Fibroblast of the aortic adventitia (primary cell): ENCODE data around the gene POU2AF3. TPM values are rescaled to one million over a fixed set of nuclear protein-coding genes. Genes with fewer than 3 reads are reported as not detected.
A peak's percentile ranks its signal among the peaks of the same experiment; 100 is the strongest.

Experiments used
- DNase-seq: peaks from one replicate; pipeline ENCODE4 v3.0.0-alpha.2; 2010; ENCODE audit warnings: low read depth
- H3K4me3 ChIP-seq: 2 replicates; pipeline ENCODE4 v1.5.1; 2011; ENCODE audit warnings: low read depth, mild to moderate bottlenecking, control low read depth, low read length, moderate library complexity
- total RNA-seq: library from RNA; depleted of rRNA; stranded (reverse); fragments of >200 nt; gene quantifications from 2 replicates; pipeline ENCODE4 v1.2.3, GENCODE V29; 2012; ENCODE audit warnings: low replicate concordance
- TF ChIP-seq, protein P1 (sequence below): IDR thresholded peaks from 2 replicates; pipeline ENCODE4 v1.5.1; 2011; ENCODE audit warnings: mild to moderate bottlenecking, low read length, control low read depth, inconsistent platforms; ENCODE audit not compliant: insufficient read depth

POU2AF3 gene
- total RNA-seq, 1 donor, result 0.45 TPM

GRCh38 chr11:111301004-111301841, 2.9 kb downstream of the POU2AF3 start:
- H3K4me3 ChIP-seq, result no peak overlapping the region
- DNase-seq, result no peak
- TF ChIP-seq, protein P1, sequence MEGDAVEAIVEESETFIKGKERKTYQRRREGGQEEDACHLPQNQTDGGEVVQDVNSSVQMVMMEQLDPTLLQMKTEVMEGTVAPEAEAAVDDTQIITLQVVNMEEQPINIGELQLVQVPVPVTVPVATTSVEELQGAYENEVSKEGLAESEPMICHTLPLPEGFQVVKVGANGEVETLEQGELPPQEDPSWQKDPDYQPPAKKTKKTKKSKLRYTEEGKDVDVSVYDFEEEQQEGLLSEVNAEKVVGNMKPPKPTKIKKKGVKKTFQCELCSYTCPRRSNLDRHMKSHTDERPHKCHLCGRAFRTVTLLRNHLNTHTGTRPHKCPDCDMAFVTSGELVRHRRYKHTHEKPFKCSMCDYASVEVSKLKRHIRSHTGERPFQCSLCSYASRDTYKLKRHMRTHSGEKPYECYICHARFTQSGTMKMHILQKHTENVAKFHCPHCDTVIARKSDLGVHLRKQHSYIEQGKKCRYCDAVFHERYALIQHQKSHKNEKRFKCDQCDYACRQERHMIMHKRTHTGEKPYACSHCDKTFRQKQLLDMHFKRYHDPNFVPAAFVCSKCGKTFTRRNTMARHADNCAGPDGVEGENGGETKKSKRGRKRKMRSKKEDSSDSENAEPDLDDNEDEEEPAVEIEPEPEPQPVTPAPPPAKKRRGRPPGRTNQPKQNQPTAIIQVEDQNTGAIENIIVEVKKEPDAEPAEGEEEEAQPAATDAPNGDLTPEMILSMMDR, result no peak

- H3K4me3 ChIP-seq, result no peak overlapping the region
- TF ChIP-seq, protein P1, result no peak
- DNase-seq, result no peak
Measured at GRCh38 chr11:111301842-111302118, 3.4 kb downstream of the POU2AF3 start.

- H3K4me3 ChIP-seq, result no peak overlapping the region
- no peak for DNase-seq
- TF ChIP-seq, protein P1, result no peak
Measured at GRCh38 chr11:111302298-111302697, 4.0 kb downstream of the POU2AF3 start.

- H3K4me3 ChIP-seq, result no peak overlapping the region
- DNase-seq, result peak; percentile 53
- TF ChIP-seq, protein P1, result no peak
Measured at GRCh38 chr11:111303461-111303860, 5.1 kb downstream of the POU2AF3 start.

- TF ChIP-seq, protein P1, result no peak
- no peak overlapping the region for H3K4me3 ChIP-seq
- no peak for DNase-seq
Measured at GRCh38 chr11:111305162-111305802, 6.9 kb downstream of the POU2AF3 start.

DNA sequence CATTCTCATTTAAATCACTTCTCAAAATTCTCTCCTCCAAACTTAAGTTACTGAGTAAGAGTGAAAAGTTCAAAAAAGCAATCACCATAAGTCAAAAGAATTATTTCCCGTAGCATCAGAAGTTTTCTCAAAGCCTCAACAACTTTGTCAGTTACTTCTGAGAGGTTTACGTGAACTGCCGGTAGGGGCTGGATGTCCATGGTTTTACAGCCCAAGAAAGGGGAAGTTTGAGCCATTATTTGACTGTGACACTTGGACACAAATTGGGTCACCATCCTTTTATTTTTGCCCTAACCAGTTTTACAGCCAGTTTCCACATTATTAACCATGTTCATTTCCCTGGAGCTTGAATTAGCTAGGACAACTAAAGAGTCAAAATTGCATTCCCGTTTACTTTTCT, 7.5 kb downstream of the POU2AF3 start:
- TF ChIP-seq, protein P1, result no peak
- DNase-seq, result no peak

More for the DNA sequence above, 7.5 kb downstream of the POU2AF3 start:
- no peak overlapping the region for H3K4me3 ChIP-seq
